Suprapubic skin (tissue), 4 donors: ENCODE measurements around the gene METAP1. TPM values are rescaled to one million over a fixed set of nuclear protein-coding genes. Genes with fewer than 3 reads are reported as not detected.
"Not testable (repeated sequence)": the region's sequence is repeated elsewhere in the genome, so short reads cannot be mapped to it uniquely, and the experiment has no call there.

Experiments
- DNase-seq, 2 donors: peaks; one replicate each; pipeline ENCODE4 v3.0.0-alpha.2; 2019; ENCODE audit warnings: low spot score in 2 of 2
- H3K27ac ChIP-seq: fragments of 200-600 bp; sonication (generic); one replicate; pipeline ENCODE4 v1.5.1; 2019
- H3K27me3 ChIP-seq: fragments of 200-600 bp; sonication (generic); one replicate; pipeline ENCODE4 v1.5.1; 2019
- H3K36me3 ChIP-seq: fragments of 200-600 bp; sonication (generic); one replicate; pipeline ENCODE4 v1.5.1; 2019
- H3K4me1 ChIP-seq: fragments of 200-600 bp; sonication (generic); one replicate; pipeline ENCODE4 v1.5.1; 2019
- H3K4me3 ChIP-seq: fragments of 200-600 bp; sonication (generic); one replicate; pipeline ENCODE4 v1.5.1; 2019; ENCODE audit warnings: mild to moderate bottlenecking
- H3K9me3 ChIP-seq: fragments of 200-600 bp; sonication (generic); one replicate; pipeline ENCODE4 v1.5.1; 2019
- CTCF ChIP-seq, 2 donors: fragments of 200-600 bp in 1 of 2; fragments of 450-650 bp in 1 of 2; sonication (generic) in 1 of 2; IDR thresholded peaks; one replicate each; pipeline ENCODE4 v1.5.1; 2016 to 2019; ENCODE audit warnings: antibody characterized with exemption in 2 of 2, mild to moderate bottlenecking in 1 of 2, moderate library complexity in 1 of 2
- EP300 ChIP-seq: sonication (generic); formaldehyde crosslinking; IDR thresholded peaks from one replicate; pipeline ENCODE4 v1.6.1; 2017; ENCODE audit warnings: antibody characterized with exemption
- POLR2A ChIP-seq, 2 donors: fragments of 450-650 bp; IDR thresholded peaks; one replicate each; pipeline ENCODE4 v1.6.1; 2017; ENCODE audit warnings: antibody characterized with exemption in 2 of 2, mild to moderate bottlenecking in 2 of 2, moderate library complexity in 2 of 2
- POLR2AphosphoS5 ChIP-seq, 3 donors: sonication (generic); formaldehyde crosslinking; IDR thresholded peaks; one replicate each; pipeline ENCODE4 v1.6.1; 2017; ENCODE audit warnings: antibody characterized with exemption in 3 of 3
- WGBS: methylation state at CpG from one replicate; pipeline ENCODE4 v1.1.5; 2018; 5-methylcytosine and 5-hydroxymethylcytosine counted together
- total RNA-seq, 4 donors: library from RNA; depleted of rRNA; stranded (reverse); fragments of >200 nt; gene quantifications; one replicate each; pipeline ENCODE4 v1.1.0, GENCODE V29; 2016

METAP1 gene
- total RNA-seq, 4 donors from 2014 or later = 40.0 to 55.9 (median 49.4) TPM

GRCh38 chr4:99078336-99078735 is 82.8 kb downstream of the METAP1 start:
- 89% methylated on average over 5 of the region's 5 CpGs for WGBS
- no peak for TF ChIP-seq EP300
- TF ChIP-seq POLR2AphosphoS5 (IDR thresholded peaks at IDR 0.05) = no peak
- TF ChIP-seq CTCF (IDR thresholded peaks at IDR 0.05) = no peak
- TF ChIP-seq POLR2A (IDR thresholded peaks at IDR 0.05) = no peak
- Histone ChIP-seq H3K27ac (no peak overlapping the region), H3K27me3 (no peaks in the 10 kb centered on the region), H3K36me3 (peaks cover 91% of the 10 kb centered on the region), H3K4me3 (no peak overlapping the region), H3K9me3 (no peaks in the 10 kb centered on the region), H3K4me1 (peaks cover 2% of the 10 kb centered on the region)
- no peak for DNase-seq

GRCh38 chr4:99078931-99079624 is 83.6 kb downstream of the METAP1 start:
- Histone ChIP-seq H3K27ac (no peak overlapping the region), H3K36me3 (peaks cover 91% of the 10 kb centered on the region), H3K9me3 (no peaks in the 10 kb centered on the region)

GRCh38 chr4:99079625-99080295 is 84.2 kb downstream of the METAP1 start:
- TF ChIP-seq CTCF (IDR thresholded peaks at IDR 0.05) (no peak), EP300 (no peak), POLR2AphosphoS5 (IDR thresholded peaks at IDR 0.05) (no peak), POLR2A (IDR thresholded peaks at IDR 0.05) (no peak)
- peaks cover 92% of the 10 kb centered on the region for H3K36me3 ChIP-seq
- H3K4me3 ChIP-seq = no peak overlapping the region
- H3K27ac ChIP-seq = no peak overlapping the region
- no peaks in the 10 kb centered on the region for H3K9me3 ChIP-seq
- H3K4me1 ChIP-seq = peaks cover 2% of the 10 kb centered on the region
- no peak for DNase-seq
- H3K27me3 ChIP-seq = no peaks in the 10 kb centered on the region
- 73% methylated on average over 5 of the region's 5 CpGs for WGBS

More at GRCh38 chr4:99078931-99079624, 83.6 kb downstream of the METAP1 start:
- WGBS = 65% methylated on average over 5 of the region's 5 CpGs
- no peak overlapping the region for H3K4me3 ChIP-seq
- H3K4me1 ChIP-seq = peaks cover 2% of the 10 kb centered on the region
- DNase-seq = no peak
- TF ChIP-seq EP300 = no peak
- TF ChIP-seq POLR2A (IDR thresholded peaks at IDR 0.05) = no peak
- TF ChIP-seq CTCF (IDR thresholded peaks at IDR 0.05) = no peak
- TF ChIP-seq POLR2AphosphoS5 (IDR thresholded peaks at IDR 0.05) = no peak
- H3K27me3 ChIP-seq = no peaks in the 10 kb centered on the region

GRCh38 chr4:99080869-99081268 is 85.3 kb downstream of the METAP1 start:
- peaks cover 88% of the 10 kb centered on the region for H3K36me3 ChIP-seq
- H3K27ac ChIP-seq, H3K4me1 ChIP-seq, H3K27me3 ChIP-seq, H3K9me3 ChIP-seq, DNase-seq, H3K4me3 ChIP-seq: not testable (repeated sequence)
- WGBS = 61% methylated on average over 6 of the region's 6 CpGs

- TF ChIP-seq EP300 (no peak), POLR2A (IDR thresholded peaks at IDR 0.05) (no peak), POLR2AphosphoS5 (IDR thresholded peaks at IDR 0.05) (no peak), CTCF (IDR thresholded peaks at IDR 0.05) (no peak)
- Histone ChIP-seq H3K9me3 (no peaks in the 10 kb centered on the region), H3K4me3 (no peak overlapping the region), H3K27me3 (no peaks in the 10 kb centered on the region), H3K27ac (no peak overlapping the region), H3K36me3 (peaks cover 75% of the 10 kb centered on the region), H3K4me1 (peaks cover 13% of the 10 kb centered on the region)
- WGBS = 87% methylated on average over 5 of the region's 5 CpGs
- DNase-seq = no peak
Measured at GRCh38 chr4:99082192-99082591, 86.7 kb downstream of the METAP1 start.
